ENCODE data around the gene ELAVL2.
"Not testable (repeated sequence)": the region's sequence is repeated elsewhere in the genome, so short reads cannot be mapped to it uniquely, and the experiment has no call there.

The ELAVL2 gene

DNA sequence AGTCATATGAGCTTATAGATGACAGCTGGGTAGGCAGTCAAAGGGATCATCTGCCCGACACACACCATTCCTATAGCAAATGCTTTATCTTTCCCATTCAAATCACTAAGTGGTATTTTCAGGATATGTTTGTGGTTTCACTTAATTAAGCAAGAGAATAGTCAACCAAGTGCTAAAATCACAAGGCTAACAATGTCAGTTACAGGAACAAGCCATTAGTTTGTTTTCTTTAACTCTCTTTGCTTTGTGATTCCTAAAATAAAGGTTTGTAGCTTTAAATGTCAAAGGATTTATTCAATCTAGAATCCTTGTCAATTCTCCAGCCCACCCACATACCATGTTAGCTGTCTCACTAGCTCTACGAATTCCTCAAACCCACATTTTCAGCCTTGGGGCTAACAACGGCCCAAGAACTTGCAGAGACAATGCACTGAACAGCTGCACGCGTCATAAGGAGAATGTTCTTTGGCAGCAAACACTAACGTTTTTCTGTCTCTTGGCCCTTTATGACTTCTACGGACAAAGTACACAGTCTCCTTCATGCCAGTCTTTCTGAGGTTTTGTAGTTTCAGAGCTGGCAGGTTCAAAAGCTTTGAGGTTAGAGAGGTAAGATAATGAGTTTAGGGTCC lies 56.6 kb downstream of the ELAVL2 start:
- DNase-seq, result no peak

DNA sequence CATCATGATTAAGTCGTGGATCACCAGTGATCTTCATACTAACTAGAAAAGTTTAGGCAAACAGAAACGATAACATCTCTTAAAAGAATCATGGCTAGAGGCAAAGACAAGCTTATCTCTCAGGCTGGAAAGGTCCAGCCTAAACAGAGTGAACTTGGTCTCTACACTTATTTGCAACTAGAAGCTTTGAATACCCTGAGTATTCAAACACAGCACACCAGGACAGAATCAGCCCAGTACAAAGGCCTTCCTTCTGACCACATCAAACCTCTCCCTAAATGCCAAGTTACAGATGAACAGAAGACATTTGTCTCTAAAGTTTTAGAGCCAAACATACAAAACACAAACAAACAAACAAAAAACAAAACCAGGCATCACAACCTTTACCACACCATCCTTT lies 57.2 kb downstream of the ELAVL2 start:
- no peak for DNase-seq

DNA sequence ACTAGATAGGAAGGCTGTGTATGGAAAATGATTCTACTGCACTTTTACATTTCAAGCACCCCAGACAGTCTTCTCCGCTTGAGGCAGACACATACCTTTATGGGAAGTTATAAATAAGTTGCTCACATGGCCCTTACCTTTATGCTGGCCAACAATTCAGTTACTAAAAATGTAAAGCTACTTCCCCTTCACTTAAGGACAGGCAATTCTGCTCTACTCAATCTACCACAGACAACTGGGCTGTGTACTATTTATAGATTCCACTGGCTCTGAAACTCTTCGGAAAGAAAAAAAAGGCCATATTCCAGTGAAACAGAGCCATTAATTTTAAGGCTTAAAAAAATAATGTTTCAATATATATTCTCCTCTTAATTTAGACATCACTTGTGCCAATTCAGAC lies 59.4 kb downstream of the ELAVL2 start:
- DNase-seq, result no peak

DNA sequence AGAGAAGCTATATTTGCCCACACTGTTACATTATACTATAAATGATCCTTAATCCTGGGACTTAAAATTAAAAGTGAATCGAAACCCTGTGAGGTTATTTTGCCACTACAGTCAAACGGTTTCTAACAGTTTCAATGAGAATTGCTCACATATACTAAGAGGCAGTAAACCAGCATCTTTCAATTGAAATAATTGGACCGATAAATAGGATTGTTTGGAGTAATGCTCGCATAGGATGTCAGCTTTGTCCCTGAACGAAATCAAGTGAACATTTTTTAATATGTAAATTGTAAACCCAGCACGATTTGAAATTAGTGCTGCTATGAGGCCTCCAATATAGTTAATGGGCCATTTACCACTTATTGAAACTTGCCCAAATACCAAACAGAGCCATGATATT lies 60.5 kb downstream of the ELAVL2 start:
- no peak for DNase-seq

DNA sequence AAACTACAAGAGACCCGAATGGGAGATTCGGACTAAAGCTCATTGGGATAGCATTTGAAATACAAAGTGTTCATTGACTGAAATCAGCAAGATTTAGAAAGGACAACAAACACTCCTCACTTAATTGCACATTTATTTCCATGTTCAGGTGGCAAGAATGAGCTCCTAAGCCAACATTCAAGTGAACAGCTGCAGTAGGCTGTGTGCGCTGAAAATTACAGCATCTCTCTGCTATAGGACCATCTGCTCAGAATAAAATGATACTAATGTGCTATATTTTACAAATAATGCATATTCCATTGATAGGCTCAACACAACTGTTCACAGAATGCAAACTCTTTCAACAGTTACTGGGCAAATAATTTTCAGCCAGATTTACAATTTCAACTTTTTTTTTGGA lies 61.8 kb downstream of the ELAVL2 start:
- DNase-seq, result no peak

DNA sequence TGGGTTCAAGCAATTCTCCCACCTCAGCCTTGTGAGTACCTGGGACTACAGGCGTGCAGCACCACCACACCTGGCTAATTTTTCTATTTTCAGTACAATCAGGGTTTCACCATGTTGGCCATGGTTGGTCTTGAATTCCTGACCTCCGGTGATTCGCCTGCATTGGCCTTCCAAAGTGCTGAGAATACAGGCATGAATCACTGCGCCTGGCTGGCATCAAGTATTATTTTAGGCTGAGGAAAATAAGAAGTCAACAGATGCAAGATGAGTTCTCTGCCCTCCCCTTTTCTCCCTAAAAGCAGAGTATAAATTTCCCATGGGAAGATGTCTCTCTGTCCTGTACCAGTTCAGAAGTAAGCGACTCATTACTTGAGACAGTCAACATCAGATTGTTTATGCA lies 71.5 kb downstream of the ELAVL2 start:
- no peak for DNase-seq

DNA sequence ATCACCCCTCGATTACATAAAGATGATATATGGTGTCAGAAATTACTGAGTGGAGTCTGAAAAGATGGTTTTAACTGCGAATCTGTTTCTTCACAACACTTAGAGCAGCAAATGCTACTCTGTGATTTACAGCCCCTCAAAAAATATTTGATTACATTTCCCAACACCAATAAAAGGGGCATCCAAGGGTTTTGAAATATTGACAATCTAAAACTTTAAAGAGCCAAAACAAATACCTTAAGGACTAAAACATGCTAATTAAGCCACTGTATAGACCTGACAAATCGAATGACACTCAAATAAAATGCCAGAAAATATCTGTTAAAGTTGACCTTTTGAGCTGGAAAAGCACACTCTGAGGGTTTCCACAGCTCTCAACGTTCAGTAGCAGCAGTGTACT lies 73.2 kb downstream of the ELAVL2 start:
- DNase-seq, result no peak

DNA sequence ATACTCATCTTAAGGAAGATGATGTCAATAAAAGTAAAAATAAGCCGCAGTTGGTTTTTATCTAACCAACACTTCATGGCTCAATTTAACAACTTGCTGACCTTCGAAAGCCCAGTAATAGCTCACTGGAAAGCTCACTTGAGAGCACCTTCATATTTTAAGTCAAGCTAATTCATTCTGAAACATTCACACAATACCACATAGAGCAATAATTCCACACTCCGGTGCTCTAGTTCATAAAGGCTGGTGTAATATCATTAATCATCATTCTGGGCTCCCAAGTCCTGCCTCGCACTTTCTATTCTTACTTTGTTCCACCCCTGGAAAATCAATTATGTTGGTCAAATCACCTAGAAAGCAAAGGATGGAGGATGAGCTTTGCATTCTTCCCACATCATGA lies 74.4 kb downstream of the ELAVL2 start:
- DNase-seq, result no peak

DNA sequence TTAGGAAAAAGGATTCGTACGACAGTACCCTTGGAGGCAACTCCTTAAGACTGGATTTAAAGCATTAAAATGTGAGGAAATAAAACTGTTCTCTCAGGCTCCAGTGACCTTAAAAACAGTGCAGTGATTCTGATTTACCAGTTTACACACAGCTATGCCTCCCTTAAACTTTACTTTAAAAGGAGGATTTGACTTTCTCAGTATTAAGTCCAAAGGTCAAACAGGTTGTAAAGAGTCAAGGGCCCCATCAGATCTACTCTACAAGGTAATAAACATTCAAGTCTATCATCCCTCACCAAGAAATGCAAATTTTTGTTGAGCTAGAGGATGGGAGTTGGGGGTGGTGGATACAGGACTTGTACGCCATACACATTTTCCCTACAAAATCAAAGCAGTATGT lies 75.2 kb downstream of the ELAVL2 start:
- no peak for DNase-seq

DNA sequence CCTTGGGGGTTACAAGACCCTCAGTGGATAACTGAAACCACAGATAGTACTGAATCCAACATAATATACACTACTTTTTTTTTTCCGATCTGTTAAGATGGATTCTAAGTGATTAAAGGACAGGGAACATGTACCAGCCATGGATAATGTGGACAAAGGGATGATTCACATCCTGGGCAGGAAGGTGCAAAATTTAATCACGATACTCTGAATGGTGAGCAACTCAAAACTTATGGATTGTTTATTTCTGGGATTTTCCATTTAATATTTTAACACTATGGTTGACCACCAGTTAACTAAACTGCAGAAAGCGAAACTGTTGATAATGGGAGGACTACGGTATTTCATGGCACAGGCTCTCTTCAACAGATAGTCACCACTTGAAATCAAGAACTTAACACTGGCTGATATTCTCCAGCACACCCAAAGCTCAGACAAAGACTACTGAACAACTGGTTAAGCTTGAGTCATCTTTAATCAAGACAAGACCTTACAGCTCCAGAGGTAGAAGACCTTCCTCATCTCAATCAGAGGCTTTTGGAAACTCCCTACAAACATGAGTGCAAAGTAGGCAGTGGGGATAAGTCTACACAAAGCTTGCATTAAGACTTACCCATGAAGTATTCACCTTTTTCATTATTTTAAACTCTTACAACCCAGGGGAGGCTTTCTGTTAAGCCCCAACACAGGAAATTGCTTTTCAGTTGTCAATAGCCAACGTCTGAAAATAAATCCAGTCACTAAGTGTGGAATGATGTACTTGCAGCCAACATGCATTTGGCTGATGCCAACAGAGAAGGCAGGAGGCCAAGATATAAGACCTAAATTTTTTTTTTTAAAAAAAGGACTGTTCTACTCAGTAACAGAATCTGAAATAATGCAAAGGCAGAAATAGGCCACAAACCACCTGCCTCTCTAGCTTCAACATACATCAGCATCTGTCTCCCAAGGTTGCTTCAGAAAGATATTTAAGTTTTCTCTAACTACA lies 78.7 kb downstream of the ELAVL2 start:
- DNase-seq, result no peak

DNA sequence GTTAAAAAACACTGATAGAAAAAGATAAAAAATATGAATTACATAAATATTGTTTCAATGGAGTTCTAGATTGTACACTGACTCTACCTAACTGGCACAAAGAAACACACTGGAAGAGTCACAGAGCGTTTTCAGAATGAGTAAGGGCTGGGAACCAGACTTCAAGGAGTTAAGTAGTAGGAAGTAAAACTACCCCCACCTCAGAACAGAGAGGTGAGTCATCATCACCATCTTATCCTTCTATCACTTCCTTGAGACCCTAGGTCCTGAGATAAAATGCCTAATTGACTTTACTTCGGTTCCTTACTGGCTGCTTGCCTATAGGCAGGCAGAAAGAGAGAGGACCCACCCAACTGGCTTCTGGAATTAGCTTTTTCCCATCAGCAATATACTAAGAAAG lies 79.7 kb downstream of the ELAVL2 start:
- no peak for DNase-seq

DNA sequence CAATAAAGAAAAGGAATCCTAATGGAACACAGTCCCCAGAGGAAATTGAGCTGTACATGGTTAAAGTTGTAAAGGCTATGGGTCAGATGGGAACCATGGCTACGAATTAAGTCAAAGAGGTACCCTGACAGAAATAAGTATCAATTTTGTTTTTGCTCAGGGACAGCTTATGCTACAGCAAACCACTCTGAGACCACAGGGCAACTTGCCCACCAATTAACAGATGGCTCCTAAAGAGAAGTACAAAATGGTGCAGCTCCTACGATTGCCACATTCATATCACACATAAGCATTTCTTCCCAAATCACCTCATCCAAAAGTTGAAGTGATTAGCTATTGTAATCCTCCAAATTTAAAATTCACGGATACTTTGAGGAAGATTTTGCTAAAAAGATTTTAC lies 83.0 kb downstream of the ELAVL2 start:
- no peak for DNase-seq

DNA sequence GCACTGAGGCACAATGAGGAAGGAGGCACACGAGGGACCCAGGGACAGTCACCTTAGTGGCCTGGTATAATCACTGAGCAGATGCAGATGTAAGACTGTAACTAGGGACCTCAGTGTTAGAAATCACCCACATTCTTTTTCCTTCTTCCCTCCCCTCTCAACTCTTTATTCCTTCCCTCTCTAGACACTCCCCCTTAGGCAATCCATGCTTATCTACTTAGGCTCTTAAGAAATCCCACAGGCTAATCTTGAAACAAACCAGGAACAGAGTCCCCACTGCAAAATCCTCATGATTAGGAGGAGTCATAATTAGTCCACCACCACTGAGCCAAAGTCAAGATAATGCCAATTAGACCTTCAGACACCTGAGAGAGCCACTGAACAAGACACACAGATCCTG lies 84.7 kb downstream of the ELAVL2 start:
- DNase-seq, result no peak

DNA sequence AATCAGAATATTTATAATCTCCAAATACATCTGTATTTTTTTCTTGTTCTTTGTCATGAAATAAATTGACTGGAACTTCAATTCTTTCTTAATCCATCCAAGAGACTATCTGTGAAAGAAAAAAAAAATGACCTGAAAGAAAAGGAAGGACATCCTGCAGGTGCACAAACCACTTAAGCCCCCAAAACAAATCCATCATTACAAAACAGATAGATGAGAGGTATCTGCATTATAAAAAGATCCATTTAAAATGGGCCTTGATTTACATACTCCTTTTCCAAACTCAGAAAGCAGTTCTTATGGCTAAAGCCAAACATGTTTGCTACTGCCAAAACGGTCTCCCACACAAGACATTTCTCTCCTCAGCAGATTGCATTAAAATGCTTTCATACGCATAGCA lies 85.5 kb downstream of the ELAVL2 start:
- DNase-seq, result no peak

DNA sequence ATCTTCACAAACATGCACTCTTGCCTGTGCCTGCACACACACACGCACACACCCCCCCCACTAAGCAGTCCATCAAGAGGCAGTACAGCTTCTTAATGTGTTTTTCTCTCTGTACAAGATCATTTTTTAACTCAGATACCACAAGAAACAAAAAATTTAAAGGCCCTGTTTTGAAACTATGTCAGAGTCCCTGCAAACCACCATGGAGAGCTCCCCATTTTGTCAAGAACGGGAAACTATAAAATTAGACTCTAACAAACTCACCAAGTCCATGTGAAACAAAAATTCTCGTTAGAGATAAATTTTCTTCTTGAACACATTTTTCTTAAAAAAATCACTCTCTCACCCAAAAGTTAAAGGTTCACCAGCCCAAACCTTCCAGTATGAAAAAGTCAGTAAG lies 86.3 kb downstream of the ELAVL2 start:
- DNase-seq, result no peak

DNA sequence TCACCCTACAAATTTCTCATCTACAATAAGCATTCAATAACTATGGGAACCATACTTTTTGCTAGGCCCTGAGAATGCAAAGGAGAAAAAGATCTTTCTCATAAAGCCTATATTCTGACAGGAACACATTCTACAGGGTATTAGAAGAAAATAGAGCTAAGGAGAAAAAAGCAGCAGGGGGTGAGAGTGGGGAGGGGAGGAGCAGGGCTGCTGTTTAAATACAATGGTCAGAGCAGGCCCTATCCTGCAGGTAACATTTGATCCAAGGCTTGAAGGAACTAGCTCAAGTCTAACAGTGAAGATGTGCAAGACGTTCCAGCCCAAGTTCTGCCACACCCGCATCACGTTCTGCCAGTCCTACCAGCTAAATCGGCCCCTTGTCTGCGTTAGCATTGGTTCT lies 89.7 kb downstream of the ELAVL2 start:
- DNase-seq, result no peak

DNA sequence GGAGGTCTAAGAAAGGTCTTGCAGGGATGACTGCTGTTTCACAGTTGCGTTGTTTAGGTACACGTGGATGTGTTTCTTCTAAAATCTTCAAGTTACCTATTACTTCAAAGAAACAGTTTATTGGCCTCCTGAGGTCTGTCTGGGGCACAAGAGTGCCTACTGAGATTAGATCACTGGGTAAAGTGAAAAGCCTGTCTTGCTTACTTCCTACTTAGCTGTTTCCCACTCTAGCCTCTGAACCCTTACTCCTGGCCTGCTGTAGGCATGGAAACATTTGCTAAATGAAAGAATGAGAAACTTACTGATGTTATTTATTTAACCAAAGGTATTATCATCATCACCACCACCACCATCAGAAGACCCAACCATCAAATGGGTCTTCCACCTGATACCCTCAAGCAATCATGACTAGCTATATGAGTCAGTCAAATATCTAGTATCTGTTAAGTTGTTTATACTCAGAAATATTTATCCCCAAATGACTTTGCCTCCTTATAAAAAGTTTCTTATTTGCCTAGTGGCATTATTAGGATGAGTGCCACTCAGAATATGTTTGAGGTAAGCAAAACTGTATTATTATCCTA lies 92.5 kb downstream of the ELAVL2 start:
- DNase-seq, result no peak

DNA sequence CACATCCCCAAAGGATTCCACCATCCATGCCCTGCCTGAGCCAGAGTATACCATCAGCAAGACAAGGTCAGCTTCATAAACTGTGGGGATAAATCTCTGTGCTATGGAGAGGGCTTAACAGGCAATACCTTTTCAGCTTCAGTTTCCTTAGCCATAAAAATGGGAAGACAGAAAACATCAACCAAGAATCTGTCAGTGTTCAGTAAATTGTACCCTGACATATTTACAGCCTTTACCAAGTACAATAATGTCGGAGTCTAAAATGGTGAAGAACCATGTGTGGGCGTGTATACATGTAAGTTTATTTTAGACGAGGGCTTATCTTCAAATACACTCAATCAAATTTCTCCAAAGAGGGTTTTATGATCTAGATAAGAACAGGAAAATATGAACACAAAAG lies 94.7 kb downstream of the ELAVL2 start:
- DNase-seq, result no peak

DNA sequence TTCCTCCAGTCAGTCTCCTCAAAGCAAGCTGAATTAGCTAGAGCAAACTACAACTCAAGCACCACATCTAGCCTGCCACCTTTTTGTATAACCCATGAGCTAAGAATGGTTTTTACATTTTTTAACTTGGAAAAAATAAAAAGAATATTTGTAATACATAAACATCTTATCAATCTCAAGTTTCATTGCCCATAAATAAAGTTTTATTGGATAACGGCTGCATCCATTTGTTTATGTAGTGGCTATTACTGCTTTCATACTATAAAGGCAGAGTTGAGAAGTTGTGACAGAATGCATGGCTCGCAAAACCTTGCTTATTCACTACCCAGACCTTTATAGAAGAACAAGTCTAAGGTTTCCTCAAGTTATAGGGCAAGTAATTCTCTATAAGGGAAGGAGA lies 95.7 kb downstream of the ELAVL2 start:
- DNase-seq, result no peak

DNA sequence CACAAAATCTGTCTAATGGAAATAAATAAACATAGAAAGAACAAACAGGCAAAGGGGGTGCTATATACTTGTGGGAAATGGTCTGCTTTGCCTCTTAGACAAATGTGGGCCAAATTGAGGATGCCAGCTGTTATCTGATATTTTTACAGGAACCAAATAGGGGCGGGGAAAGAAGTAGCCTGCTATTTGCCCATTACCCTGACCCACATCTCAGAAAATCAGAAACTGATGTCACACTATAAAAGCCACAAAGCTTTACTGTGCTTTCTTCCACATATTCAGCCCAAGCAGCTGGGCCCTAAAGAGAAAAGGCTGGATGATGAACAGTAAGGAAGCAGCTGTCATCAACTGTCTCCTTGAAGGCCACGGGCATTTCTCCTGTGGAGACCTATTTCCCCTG lies 97.3 kb downstream of the ELAVL2 start:
- no peak for DNase-seq

DNA sequence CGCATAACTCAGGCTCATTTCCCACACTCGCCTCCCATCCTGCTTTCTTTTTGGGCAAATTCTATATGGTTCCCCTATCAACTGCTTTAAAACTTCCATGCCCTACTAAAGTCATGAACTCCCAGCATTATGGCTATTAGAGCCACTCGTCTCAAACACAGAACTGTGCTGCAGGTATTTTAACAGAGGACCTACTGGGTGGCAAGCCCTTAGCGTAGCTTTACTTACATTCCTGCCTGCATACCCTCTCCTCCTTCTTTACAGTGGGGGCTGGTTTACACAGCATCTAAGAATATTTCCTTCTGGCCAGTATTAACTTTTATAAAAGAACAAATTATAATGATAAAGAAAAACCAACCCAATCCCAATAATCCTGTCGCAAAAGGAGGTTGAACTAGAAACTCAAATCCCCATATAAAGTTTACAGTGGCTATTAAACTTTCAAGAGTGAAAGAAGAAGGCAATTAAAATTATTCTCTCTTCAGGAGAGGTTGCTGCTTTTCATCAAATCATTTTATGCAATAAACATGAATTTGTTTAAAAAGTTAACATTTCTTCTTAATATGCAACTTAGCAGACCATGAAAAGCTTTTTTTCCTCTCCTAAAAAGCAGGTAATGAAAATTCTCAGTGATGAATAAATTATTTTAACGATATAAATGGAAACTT lies 100.6 kb downstream of the ELAVL2 start:
- DNase-seq, result no peak

DNA sequence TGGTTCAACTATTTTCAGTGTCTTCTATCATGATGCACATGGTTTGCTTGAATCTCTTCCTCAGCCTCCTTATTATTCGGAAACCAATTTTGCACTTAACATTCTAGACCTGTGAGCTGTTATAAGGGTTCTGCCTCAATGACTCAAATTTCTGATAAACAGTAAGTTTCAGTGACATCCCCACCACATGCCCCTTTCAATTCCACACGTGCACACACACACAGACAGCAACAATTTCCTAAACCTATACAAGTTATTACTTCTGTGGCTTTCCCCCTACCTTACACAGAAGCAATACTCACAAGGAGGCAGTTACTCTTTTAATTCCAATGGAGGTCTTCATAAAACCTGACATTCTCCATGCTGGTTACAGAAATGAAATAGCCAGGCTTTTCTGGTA lies 102.4 kb downstream of the ELAVL2 start:
- no peak for DNase-seq

DNA sequence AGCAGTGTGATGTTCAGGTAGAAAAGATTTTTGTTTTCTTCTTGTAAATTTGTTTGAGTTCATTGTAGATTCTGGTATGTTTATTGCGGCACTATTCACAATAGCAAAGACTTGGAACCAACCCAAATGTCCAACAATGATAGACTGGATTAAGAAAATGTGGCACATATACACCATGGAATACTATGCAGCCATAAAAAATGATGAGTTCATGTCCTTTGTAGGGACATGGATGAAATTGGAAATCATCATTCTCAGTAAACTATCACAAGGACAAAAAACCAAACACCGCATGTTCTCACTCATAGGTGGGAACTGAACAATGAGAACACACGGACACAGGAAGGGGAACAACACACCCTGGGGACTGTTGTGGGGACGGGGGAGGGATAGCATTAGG lies 103.0 kb downstream of the ELAVL2 start:
- DNase-seq, result not testable (repeated sequence)

DNA sequence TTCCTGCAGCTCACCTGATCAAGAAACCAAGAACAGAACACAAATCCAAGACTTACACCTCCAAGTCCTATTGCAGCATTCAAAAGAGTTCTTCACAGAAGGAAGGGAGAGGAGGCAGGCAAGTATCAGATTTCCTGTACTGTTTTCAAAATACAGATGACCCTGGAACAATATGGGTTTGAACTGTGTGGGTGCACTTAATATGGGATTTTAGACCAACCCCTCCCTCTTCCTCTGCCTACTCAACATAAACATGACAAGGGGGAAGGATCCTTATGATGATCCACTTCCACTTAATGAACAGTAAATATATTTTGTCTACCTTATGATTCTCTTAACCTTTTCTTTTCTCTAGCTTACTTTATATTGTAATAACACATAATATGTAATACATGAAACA lies 104.6 kb downstream of the ELAVL2 start:
- DNase-seq, result no peak
